ENCODE results near the gene TOPBP1.

The TOPBP1 gene

GRCh38 chr3:133606342-133606741, 55.4 kb downstream of the TOPBP1 start:
- DNase-seq, result no peak

GRCh38 chr3:133600572-133601081, 61.1 kb downstream of the TOPBP1 start:
- no peak for DNase-seq

- DNase-seq, result no peak
Observed at GRCh38 chr3:133599280-133599679, 62.5 kb downstream of the TOPBP1 start.

- no peak for DNase-seq
Observed at GRCh38 chr3:133598405-133598804, 63.3 kb downstream of the TOPBP1 start.

- no peak for DNase-seq
Observed at GRCh38 chr3:133595341-133595740, 66.4 kb downstream of the TOPBP1 start.

- DNase-seq, result no peak
Observed at GRCh38 chr3:133593243-133593642, 68.5 kb downstream of the TOPBP1 start.

- DNase-seq, result no peak
Observed at GRCh38 chr3:133592843-133593242, 68.9 kb downstream of the TOPBP1 start.

- no peak for DNase-seq
Observed at GRCh38 chr3:133591271-133591742, 70.4 kb downstream of the TOPBP1 start.

- no peak for DNase-seq
Observed at GRCh38 chr3:133589503-133589902, 72.2 kb downstream of the TOPBP1 start.

- DNase-seq, result no peak
Observed at GRCh38 chr3:133588784-133589465, 72.8 kb downstream of the TOPBP1 start.

GRCh38 chr3:133588035-133588434, 73.7 kb downstream of the TOPBP1 start:
- no peak for DNase-seq

GRCh38 chr3:133583396-133583795, 78.3 kb downstream of the TOPBP1 start:
- DNase-seq, result no peak

- no peak for DNase-seq
Observed at GRCh38 chr3:133578548-133579191, 83.1 kb downstream of the TOPBP1 start.

- DNase-seq, result no peak
Observed at GRCh38 chr3:133576169-133576568, 85.6 kb downstream of the TOPBP1 start.

GRCh38 chr3:133575086-133575485, 86.7 kb downstream of the TOPBP1 start:
- no peak for DNase-seq

- peak; percentile 56 for DNase-seq
Observed at GRCh38 chr3:133574260-133574881, 87.4 kb downstream of the TOPBP1 start.

- DNase-seq, result no peak
Observed at GRCh38 chr3:133573629-133574194, 88.0 kb downstream of the TOPBP1 start, which contains the start of gene CDV3. Gene CDV3, plus strand, starts transcription at chr3:133573686. Its CDS starts 359 bp downstream, at chr3:133574045.

- peak; percentile 100 for DNase-seq
Observed at GRCh38 chr3:133573054-133573628, 88.6 kb downstream of the TOPBP1 start.

- DNase-seq, result no peak
Observed at GRCh38 chr3:133572158-133573053, 89.3 kb downstream of the TOPBP1 start.

- DNase-seq, result no peak
Observed at GRCh38 chr3:133570937-133571320, 90.8 kb downstream of the TOPBP1 start.

GRCh38 chr3:133570139-133570936, 91.4 kb downstream of the TOPBP1 start:
- no peak for DNase-seq
